HUES64 (cell line): Measurements from ENCODE around the gene CTDSP2.
"Not testable (repeated sequence)": the region's sequence is repeated elsewhere in the genome, so short reads cannot be mapped to it uniquely, and the experiment has no call there.

Experiments
- H3K27ac ChIP-seq: 2 replicates; pipeline ENCODE4 v1.7.0; 2013; ENCODE audit warnings: low read depth, low read length, inconsistent platforms
- H3K27me3 ChIP-seq: 2 replicates; pipeline ENCODE4 v1.6.1; 2013; ENCODE audit warnings: mild to moderate bottlenecking, low read length; ENCODE audit not compliant: insufficient read depth
- H3K36me3 ChIP-seq: 2 replicates; pipeline ENCODE4 v1.6.1; 2013; ENCODE audit warnings: mild to moderate bottlenecking, low read length; ENCODE audit not compliant: insufficient read depth
- H3K4me1 ChIP-seq: 2 replicates; pipeline ENCODE4 v1.6.1; 2013; ENCODE audit warnings: mild to moderate bottlenecking, low read length, moderate library complexity; ENCODE audit not compliant: insufficient read depth
- H3K4me3 ChIP-seq: 2 replicates; pipeline ENCODE4 v1.5.1; 2013; ENCODE audit warnings: mild to moderate bottlenecking, low read length, moderate library complexity
- H3K9ac ChIP-seq: 2 replicates; pipeline ENCODE4 v1.6.1; 2013; ENCODE audit warnings: mild to moderate bottlenecking, low read depth, low read length
- H3K9me3 ChIP-seq: 2 replicates; pipeline ENCODE4 v1.6.1; 2013; ENCODE audit warnings: low read depth, low read length; ENCODE audit not compliant: insufficient read depth
- WGBS: fragments of 150-250, 120-280 bp; methylation state at CpG from one replicate; pipeline ENCODE4 v1.1.7; 2013; ENCODE audit warnings: missing lambda C conversion rate; 5-methylcytosine and 5-hydroxymethylcytosine counted together

The CTDSP2 gene

GRCh38 chr12:57850854-57851430, 4.4 kb upstream of the CTDSP2 start:
- Histone ChIP-seq H3K27me3 (peaks cover 5% of the 10 kb centered on the region; the same call in 1 of the 2 replicates), H3K9ac (no peak overlapping the region), H3K9me3 (no peaks in the 10 kb centered on the region), H3K27ac (no peak overlapping the region), H3K36me3 (no peaks in the 10 kb centered on the region), H3K4me3 (no peak overlapping the region), H3K4me1 (peaks cover 21% of the 10 kb centered on the region)
- WGBS = 59% methylated on average over 5 of the region's 6 CpGs

DNA sequence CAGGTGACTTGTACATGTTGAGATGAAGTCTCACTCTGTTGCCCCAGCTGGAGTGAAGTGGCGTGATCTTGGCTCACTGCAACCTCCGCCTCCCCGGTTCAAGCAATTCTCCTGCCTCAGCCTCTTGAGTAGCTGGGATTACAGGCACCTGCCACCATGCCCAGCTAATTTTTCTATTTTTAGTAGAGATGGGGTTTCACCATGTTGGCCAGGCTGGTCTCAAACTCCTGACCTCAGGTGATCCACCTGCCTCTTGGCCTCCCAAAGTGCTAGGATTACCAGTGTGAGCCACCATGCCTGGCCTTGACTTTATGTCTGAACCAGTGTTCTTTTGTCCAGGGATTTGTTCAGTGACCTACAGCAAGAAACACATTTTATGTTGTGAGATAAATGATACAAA, 2.9 kb upstream of the CTDSP2 start:
- 94% methylated on average over 3 of the region's 3 CpGs for WGBS
- peaks cover 23% of the 10 kb centered on the region for H3K4me1 ChIP-seq
- H3K27me3 ChIP-seq, H3K9ac ChIP-seq, H3K36me3 ChIP-seq, H3K9me3 ChIP-seq, H3K4me3 ChIP-seq, H3K27ac ChIP-seq: not testable (repeated sequence)

DNA sequence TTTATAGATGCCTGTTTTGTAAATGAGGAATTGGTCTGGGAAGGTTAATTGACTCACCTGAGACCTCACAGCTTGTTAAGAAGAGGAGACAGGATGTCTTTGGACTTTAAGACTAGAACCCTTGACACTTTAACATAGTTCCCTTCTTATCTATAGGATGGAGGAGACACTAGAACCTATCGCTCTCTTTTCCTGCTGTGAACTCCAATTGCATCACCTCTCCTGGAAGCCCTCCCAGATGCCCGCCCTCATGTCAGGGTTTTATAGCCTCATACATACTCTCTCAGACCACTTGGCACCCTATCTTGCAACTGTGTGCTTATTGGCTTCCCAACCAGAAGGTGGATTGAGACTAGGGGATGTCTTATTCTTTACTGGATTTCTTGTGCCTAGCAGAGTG, 2.5 kb upstream of the CTDSP2 start:
- Histone ChIP-seq H3K27ac (no peak overlapping the region), H3K36me3 (no peaks in the 10 kb centered on the region), H3K9me3 (no peaks in the 10 kb centered on the region), H3K27me3 (peaks cover 5% of the 10 kb centered on the region; the same call in 1 of the 2 replicates), H3K9ac (no peak overlapping the region), H3K4me1 (peaks cover 28% of the 10 kb centered on the region), H3K4me3 (no peak overlapping the region)
- 83% methylated on average over 2 of the region's 2 CpGs for WGBS

DNA sequence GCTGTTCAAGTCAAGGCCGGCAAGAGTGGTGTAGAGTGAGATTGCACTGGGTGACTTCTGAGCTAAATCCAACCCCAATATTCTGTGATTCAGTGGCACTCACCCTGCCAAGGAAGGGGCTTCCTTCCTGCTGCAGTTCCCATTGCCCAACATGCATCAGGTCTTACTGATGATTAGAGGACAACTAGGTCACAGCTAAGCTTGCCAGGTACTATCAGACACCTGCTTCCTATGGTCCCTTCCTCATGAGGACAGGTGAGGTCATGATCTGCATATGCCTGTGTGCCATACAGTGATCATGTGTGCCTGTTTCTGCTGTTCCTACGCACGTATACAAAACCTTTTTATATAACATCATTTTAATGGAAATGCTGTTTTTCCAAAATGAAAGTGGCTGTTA, 1.7 kb upstream of the CTDSP2 start:
- H3K27me3 ChIP-seq = peaks cover 5% of the 10 kb centered on the region; the same call in 1 of the 2 replicates
- H3K27ac ChIP-seq = no peak overlapping the region
- WGBS = 83% methylated on average over 1 of the region's 3 CpGs
- peaks cover 31% of the 10 kb centered on the region for H3K4me1 ChIP-seq
- H3K4me3 ChIP-seq = no peak overlapping the region
- H3K9me3 ChIP-seq = no peaks in the 10 kb centered on the region
- H3K36me3 ChIP-seq = no peaks in the 10 kb centered on the region
- no peak overlapping the region for H3K9ac ChIP-seq

DNA sequence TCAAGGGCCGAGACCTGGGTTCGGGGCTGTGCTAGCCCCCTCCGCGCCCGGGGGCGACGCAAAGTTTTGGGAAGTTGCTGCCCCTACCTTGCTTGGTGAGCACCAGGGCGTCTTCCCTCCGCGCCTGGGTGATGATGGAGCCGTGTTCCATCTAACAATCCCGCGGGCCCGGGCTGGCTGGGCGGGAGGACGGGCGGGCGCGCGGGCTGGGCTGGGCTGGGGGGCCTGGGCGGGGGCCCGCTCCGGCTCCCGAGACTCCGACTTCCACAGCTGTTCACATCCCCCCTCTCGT, 298 bp downstream of the CTDSP2 start:
- Histone ChIP-seq H3K36me3 (no peaks in the 10 kb centered on the region), H3K9ac (peak overlapping the region; percentile 98), H3K4me3 (peak overlapping the region; percentile 96), H3K4me1 (peaks cover 35% of the 10 kb centered on the region), H3K27ac (peak overlapping the region; percentile 100), H3K27me3 (no peaks in the 10 kb centered on the region), H3K9me3 (no peaks in the 10 kb centered on the region)
- WGBS = under 1% methylated on average over 26 of the region's 26 CpGs

DNA sequence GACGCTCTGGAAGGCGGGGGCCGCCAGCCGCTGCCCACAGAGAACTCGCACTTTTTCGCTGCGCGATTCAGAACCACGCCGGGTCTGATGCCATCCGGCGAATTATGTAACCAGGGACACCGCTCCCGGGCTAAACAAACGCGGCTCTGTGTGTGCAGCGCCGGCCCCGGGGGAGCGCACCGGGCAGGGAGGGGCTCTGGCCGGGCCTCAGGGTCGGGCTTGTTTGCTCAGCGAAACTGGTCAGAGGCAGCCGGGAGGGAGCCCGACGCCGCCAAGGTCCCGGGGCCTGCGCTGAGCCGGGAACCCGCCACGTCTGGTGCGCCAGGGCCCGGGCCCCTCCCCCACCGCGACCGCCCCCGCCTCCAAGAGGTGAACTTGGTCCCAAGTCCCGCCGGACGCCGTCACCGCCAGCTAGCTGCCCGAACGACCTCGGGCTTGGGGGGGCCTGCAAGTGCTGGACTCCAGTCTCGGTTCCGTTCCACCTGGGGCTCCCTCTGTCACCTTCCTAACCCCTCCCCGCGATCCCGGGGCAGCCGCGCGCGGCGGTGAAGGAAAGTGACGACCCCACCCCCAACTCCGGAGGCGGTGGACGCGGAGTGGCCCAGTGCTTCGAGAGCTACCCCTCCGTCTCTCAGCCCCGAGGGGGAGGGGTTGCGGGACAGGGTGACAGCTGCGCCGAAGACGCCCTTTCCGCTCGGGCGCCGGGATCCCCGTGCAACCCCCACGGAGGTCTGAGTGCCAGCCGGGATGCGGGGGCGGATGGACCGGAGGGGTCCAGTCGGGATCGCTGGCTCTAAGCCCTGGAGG, 848 bp downstream of the CTDSP2 start:
- Histone ChIP-seq H3K27me3 (no peaks in the 10 kb centered on the region), H3K4me3 (peak overlapping the region; percentile 96), H3K9me3 (no peaks in the 10 kb centered on the region), H3K36me3 (no peaks in the 10 kb centered on the region), H3K27ac (peak overlapping the region; percentile 100), H3K4me1 (peaks cover 39% of the 10 kb centered on the region), H3K9ac (peak overlapping the region; percentile 98)
- WGBS = under 1% methylated on average over 81 of the region's 81 CpGs

DNA sequence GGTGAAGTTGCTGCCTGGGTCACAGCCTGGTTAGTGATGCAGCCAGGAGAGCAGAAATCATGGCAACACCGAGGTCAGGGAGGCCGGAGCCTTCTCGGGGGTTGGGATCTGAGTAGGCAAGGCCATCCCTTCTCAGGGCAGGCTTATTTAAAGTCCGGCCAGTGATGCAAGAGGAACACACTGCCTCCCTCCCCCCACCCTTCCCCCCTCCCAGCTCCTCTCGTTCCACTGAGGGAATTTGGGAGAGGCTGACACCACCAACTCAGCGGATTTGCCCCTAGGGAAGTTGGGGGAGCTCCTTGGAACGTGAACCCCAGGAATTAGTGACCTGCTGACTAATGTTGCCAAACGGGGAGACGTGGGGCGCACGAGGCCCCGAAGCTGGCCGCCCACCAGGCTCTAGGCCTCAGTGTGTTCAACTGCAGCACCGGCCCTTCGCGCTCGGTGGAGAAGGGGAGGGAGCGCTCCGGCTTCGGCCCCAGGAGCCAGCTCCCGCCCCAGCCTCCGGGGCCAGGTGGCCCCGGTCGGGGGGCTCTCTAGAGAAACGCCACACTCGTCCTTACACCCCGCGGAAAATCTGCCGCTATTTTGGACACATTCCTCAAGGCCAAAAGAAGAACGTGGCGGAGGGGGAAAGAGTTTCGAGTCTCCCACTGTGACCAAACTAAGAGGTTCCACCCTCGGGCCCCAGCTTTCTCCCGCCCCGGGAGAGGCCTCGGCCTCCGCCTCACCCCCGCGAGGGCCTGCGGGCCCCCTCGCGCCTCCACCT, 1.6 kb downstream of the CTDSP2 start:
- Histone ChIP-seq H3K36me3 (no peaks in the 10 kb centered on the region), H3K9me3 (no peaks in the 10 kb centered on the region), H3K4me3 (peak overlapping the region; percentile 96), H3K9ac (peak overlapping the region; percentile 98), H3K27me3 (no peaks in the 10 kb centered on the region), H3K4me1 (peaks cover 46% of the 10 kb centered on the region), H3K27ac (peak overlapping the region; percentile 100)
- WGBS = 1% methylated on average over 41 of the region's 42 CpGs

DNA sequence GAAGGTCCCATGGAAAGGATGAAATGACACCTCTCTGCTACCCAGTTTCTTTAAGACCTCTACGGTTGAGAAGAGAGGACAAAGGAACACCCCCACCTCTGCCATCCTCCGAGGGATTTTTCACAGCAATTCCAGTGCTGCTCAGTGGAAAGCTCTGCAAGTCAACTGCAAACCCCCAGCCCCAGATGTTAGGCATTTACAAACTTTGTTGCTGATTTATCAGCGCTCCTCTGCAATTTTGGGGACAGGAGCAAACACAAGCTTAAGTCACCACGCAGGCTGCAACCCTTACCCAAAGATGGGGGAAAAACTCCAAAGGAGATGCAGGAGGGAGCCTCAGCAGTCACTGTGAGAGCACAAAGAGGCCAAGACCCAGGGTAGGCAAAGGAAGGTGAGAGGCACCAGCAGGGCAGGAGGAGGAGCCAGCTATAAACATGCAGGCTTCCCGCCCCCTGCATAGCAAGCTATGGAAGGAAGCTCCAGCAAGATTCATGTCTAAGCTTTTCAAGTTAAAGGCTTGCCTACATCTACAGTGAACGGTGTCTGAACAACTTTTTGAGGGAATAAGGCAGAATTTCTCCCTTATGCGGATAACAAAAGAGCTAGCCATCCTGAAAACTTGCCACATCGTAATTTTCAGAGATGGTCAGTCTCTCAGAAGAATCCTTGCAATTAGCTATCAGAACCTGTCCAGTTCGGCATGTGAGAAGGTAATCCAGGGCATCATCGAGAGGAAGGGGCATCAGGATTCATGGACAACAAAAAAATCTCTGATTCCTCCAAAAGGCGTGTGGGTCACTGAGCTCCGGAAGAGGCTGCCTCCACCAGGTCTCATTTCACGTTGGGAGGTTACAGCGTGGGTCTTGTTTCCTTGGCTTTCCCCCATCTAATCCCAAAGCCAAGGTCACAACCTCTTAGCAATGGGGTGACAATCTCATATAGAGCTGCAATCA, 3.9 kb downstream of the CTDSP2 start:
- no peaks in the 10 kb centered on the region for H3K36me3 ChIP-seq
- no peaks in the 10 kb centered on the region for H3K9me3 ChIP-seq
- peak overlapping the region; percentile 37 for H3K4me3 ChIP-seq
- H3K4me1 ChIP-seq = peaks cover 60% of the 10 kb centered on the region
- H3K27ac ChIP-seq = peak overlapping the region; percentile 62; the same call in 1 of the 2 replicates
- no peaks in the 10 kb centered on the region for H3K27me3 ChIP-seq
- 46% methylated on average over 14 of the region's 14 CpGs for WGBS
- H3K9ac ChIP-seq = peak overlapping the region; percentile 61

DNA sequence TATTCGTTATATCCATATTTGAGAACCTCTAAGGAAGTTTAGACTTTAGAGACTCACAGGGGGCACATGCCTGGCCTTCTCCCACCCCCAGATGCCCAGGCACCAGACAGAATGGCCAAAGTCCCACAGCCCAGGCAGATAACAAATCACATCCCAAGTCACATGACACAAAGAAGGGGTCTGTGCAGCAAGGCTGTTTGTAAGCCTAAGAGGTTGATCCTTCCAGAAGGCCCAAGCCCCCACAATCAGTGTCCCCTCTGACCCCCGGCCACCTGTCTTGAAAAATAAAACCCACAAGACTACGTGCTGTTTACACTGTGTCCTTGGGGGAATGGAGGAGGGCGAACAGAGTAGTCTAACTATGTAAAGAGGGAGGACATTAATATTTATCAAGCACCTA, 5.1 kb downstream of the CTDSP2 start:
- Histone ChIP-seq H3K27me3 (no peaks in the 10 kb centered on the region), H3K36me3 (no peaks in the 10 kb centered on the region), H3K4me3 (no peak overlapping the region), H3K9ac (no peak overlapping the region), H3K27ac (no peak overlapping the region), H3K9me3 (no peaks in the 10 kb centered on the region), H3K4me1 (peaks cover 70% of the 10 kb centered on the region)
- WGBS = 82% methylated on average over 2 of the region's 4 CpGs

GRCh38 chr12:57840726-57841125, 5.8 kb downstream of the CTDSP2 start:
- Histone ChIP-seq H3K9me3 (no peaks in the 10 kb centered on the region), H3K4me1 (peaks cover 78% of the 10 kb centered on the region), H3K4me3 (no peak overlapping the region), H3K27ac (no peak overlapping the region), H3K36me3 (no peaks in the 10 kb centered on the region), H3K27me3 (no peaks in the 10 kb centered on the region), H3K9ac (no peak overlapping the region)
- WGBS = 96% methylated on average over 3 of the region's 3 CpGs
